Small intestine (tissue), 7 donors: ENCODE results near the gene ASPHD2. TPM values are rescaled to one million over a fixed set of nuclear protein-coding genes. Genes with fewer than 3 reads are reported as not detected.

Experiments used
- DNase-seq, 2 donors: peaks; one replicate each; pipeline versions ENCODE4 v3.0.0 to v3.0.0-alpha.2; 2013
- FAIRE-seq: peaks from 2 replicates; lab custom pipeline; 2012; peaks lifted over from hg19 to GRCh38; lab: Jason Lieb, UNC
- H3K27ac ChIP-seq, 3 donors: one replicate each; pipeline ENCODE4 v1.5.1; 2013; ENCODE audit warnings: low read length in 2 of 3, mild to moderate bottlenecking in 2 of 3, control low read depth in 1 of 3, inconsistent platforms in 1 of 3, low read depth in 1 of 3, moderate library complexity in 1 of 3
- H3K27me3 ChIP-seq, 3 donors: one replicate each; pipeline ENCODE4 v1.6.1; 2013; ENCODE audit warnings: low read length in 3 of 3, inconsistent platforms in 1 of 3; ENCODE audit not compliant: control insufficient read depth in 3 of 3, insufficient read depth in 3 of 3
- H3K36me3 ChIP-seq, 3 donors: one replicate each; pipeline ENCODE4 v1.6.1; 2013; ENCODE audit warnings: low read length in 3 of 3, inconsistent platforms in 1 of 3, low read depth in 1 of 3, mild to moderate bottlenecking in 1 of 3, moderate library complexity in 1 of 3; ENCODE audit not compliant: control insufficient read depth in 3 of 3, insufficient read depth in 2 of 3
- H3K4me1 ChIP-seq, 3 donors: one replicate each; pipeline ENCODE4 v1.6.1; 2013; ENCODE audit warnings: low read length in 2 of 3, inconsistent platforms in 1 of 3, low read depth in 1 of 3, mild to moderate bottlenecking in 1 of 3, moderate library complexity in 1 of 3; ENCODE audit not compliant: control insufficient read depth in 3 of 3, insufficient read depth in 2 of 3
- H3K4me3 ChIP-seq, 3 donors: one replicate each; pipeline ENCODE4 v1.5.1; 2013; ENCODE audit warnings: low read length in 3 of 3, control low read depth in 1 of 3, inconsistent platforms in 1 of 3, low read depth in 1 of 3, mild to moderate bottlenecking in 1 of 3, moderate library complexity in 1 of 3
- H3K9me3 ChIP-seq, 2 donors: one replicate each; pipeline ENCODE4 v1.6.1; 2013; ENCODE audit warnings: low read depth in 1 of 2, low read length in 1 of 2; ENCODE audit not compliant: control insufficient read depth in 2 of 2, insufficient read depth in 1 of 2
- polyA plus RNA-seq, 4 donors: library from polyadenylated mRNA; stranded (reverse) in 3 of 4; unstranded in 1 of 4; fragments of 200-250 nt in 3 of 4; fragments of 120-200 nt in 1 of 4; gene quantifications; one replicate each; pipeline versions ENCODE4 v1.2.1 to v1.2.3, GENCODE V29; 2013
- donor health status: healthy with polysubstance abuse.
- donor health status: control.
- donor health status: control.
- donor health status: Bipolar disorder and iron deficiency.
- donor health status: healthy.

ASPHD2 gene
- polyA plus RNA-seq, 4 donors: 0.45 to 1.8 (median 0.65) TPM

DNA sequence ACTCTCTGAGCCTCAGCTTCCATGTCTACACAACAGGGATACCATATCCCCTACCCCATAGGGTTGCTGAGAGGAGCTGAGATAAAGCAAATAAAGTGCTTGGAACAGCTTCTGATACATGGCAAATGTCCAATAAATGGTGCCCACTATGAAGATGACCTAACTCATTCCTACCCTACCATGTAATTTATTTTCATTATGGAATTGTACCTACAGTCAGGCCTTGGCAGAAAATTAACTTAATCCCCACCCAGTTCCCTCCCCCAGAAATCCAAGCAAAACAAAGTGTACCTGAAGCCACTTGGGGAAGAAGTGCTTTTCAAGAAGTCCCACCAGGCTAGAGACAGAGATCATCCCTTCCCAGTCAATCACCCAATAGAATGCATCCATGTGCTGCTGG lies 65.4 kb downstream of the ASPHD2 start:
- Histone ChIP-seq H3K36me3 (peaks cover 29 to 61% (median 42%) of the 10 kb centered on the region in 3 donors), H3K27ac (no peak overlapping the region), H3K4me3 (no peak overlapping the region), H3K27me3 (no peaks in the 10 kb centered on the region), H3K9me3 (no peaks in the 10 kb centered on the region), H3K4me1 (peaks cover 0 to 5% (median 0%) of the 10 kb centered on the region in 3 donors)
- DNase-seq (no peak), FAIRE-seq (no peak)

Other genes with a start within 250 kb of the ASPHD2 start
- 10 to 100 TPM in 3 of 4 donors, 1 to 10 TPM in 1; 9.8 to 49.2 (median 14.3) TPM for gene HPS4, start 54.5 kb downstream of the ASPHD2 start, polyA plus RNA-seq
- 10 to 100 TPM in 2 of 4 donors, 1 to 10 TPM in 2; 9.2 to 18.0 (median 13.5) TPM for gene SRRD, start 54.6 kb downstream of the ASPHD2 start, polyA plus RNA-seq
- 10 to 100 TPM; 14.5 to 33.0 (median 32.5) TPM for gene TFIP11, start 83.2 kb downstream of the ASPHD2 start, polyA plus RNA-seq
- gene TPST2, start 160.9 kb downstream of the ASPHD2 start, polyA plus RNA-seq: 10 to 100 TPM in 2 of 4 donors, 1 to 10 TPM in 2; 6.3 to 29.2 (median 16.6) TPM
- under 1 TPM in 2 of 4 donors, not detected in 2; 0.25 to 0.75 TPM for gene CRYBB1, start 188.8 kb downstream of the ASPHD2 start, polyA plus RNA-seq
- gene CRYBA4, start 192.7 kb downstream of the ASPHD2 start, polyA plus RNA-seq: under 1 TPM in 2 of 4 donors, not detected in 2; 0.06 to 0.10 TPM
- gene MIAT, start 228.3 kb downstream of the ASPHD2 start, polyA plus RNA-seq: 1 to 10 TPM in 1 of 4 donors, under 1 TPM in 2, not detected in 1; 0.27 to 1.3 (median 0.58) TPM